Measurements from ENCODE around the gene TPP1. TPM values are rescaled to one million over a fixed set of nuclear protein-coding genes. Genes with fewer than 3 reads are reported as not detected.

Gene TPP1
- total RNA-seq, 1 experiment from 2014 or later = 40.7 TPM

GRCh38 chr11:6629573-6629891, 10.3 kb upstream of the TPP1 start:
- DNase-seq (ENCODE audit: low spot score) = no peak

GRCh38 chr11:6628526-6628925, 9.3 kb upstream of the TPP1 start:
- no peak for DNase-seq (ENCODE audit: low spot score)

- no peak for DNase-seq (ENCODE audit: low spot score)
These were observed 8.6 kb upstream of the TPP1 start for GRCh38 chr11:6627762-6628241.

- DNase-seq (ENCODE audit: low spot score) = no peak
These were observed 7.9 kb upstream of the TPP1 start for GRCh38 chr11:6626971-6627761.

GRCh38 chr11:6625832-6626420, 6.7 kb upstream of the TPP1 start:
- DNase-seq (ENCODE audit: low spot score) = no peak

- DNase-seq (ENCODE audit: low spot score) = no peak
These were observed 6.1 kb upstream of the TPP1 start for GRCh38 chr11:6625156-6625831.

GRCh38 chr11:6623391-6624363, 4.5 kb upstream of the TPP1 start:
- DNase-seq (ENCODE audit: low spot score) = no peak

- DNase-seq (ENCODE audit: low spot score) = no peak
These were observed 3.3 kb upstream of the TPP1 start for GRCh38 chr11:6622261-6623171.

- DNase-seq (ENCODE audit: low spot score) = no peak
These were observed 2.5 kb upstream of the TPP1 start for GRCh38 chr11:6621711-6622211.

- DNase-seq (ENCODE audit: low spot score) = no peak
These were observed 1.4 kb upstream of the TPP1 start for GRCh38 chr11:6620636-6621035.

GRCh38 chr11:6618117-6619003, 862 bp downstream of the TPP1 start:
- DNase-seq (ENCODE audit: low spot score) = peak; percentile 33

- DNase-seq (ENCODE audit: low spot score) = no peak
These were observed 1.9 kb downstream of the TPP1 start for GRCh38 chr11:6617315-6617781.

GRCh38 chr11:6616596-6617250, 2.5 kb downstream of the TPP1 start:
- no peak for DNase-seq (ENCODE audit: low spot score)

- no peak for DNase-seq (ENCODE audit: low spot score)
These were observed 3.2 kb downstream of the TPP1 start for GRCh38 chr11:6615882-6616585.

GRCh38 chr11:6615046-6615445, 4.2 kb downstream of the TPP1 start:
- no peak for DNase-seq (ENCODE audit: low spot score)

- DNase-seq (ENCODE audit: low spot score) = no peak
These were observed 4.8 kb downstream of the TPP1 start for GRCh38 chr11:6614446-6614845.

- DNase-seq (ENCODE audit: low spot score) = no peak
These were observed 5.7 kb downstream of the TPP1 start for GRCh38 chr11:6613496-6613895.
